KG1 (cell line): Measurements from ENCODE around the gene GLYR1.
"Not testable (repeated sequence)": the region's sequence is repeated elsewhere in the genome, so short reads cannot be mapped to it uniquely, and the experiment has no call there.

Experiments
- DNase-seq: peaks from one replicate; lab custom pipeline; 2025; lab: John Stamatoyannopoulos, UW

GLYR1 gene

GRCh38 chr16:4787627-4788482 is 59.2 kb downstream of the GLYR1 start, which contains the start of gene SEPTIN12:
SEPTIN12 (minus strand) TSS chr16:4788345; CDS start chr16:4787645, 700 bp downstream.
- no peak for DNase-seq

GRCh38 chr16:4787068-4787467 is 60.0 kb downstream of the GLYR1 start:
- DNase-seq, result no peak

GRCh38 chr16:4785758-4786433 is 61.2 kb downstream of the GLYR1 start:
- DNase-seq, result no peak

- DNase-seq, result not testable (repeated sequence)
These were observed 62.6 kb downstream of the GLYR1 start for GRCh38 chr16:4784444-4784987.

- no peak for DNase-seq
These were observed 63.1 kb downstream of the GLYR1 start for GRCh38 chr16:4783951-4784336.

- DNase-seq, result no peak
These were observed 63.7 kb downstream of the GLYR1 start for GRCh38 chr16:4783251-4783950.

- no peak for DNase-seq
These were observed 66.9 kb downstream of the GLYR1 start for GRCh38 chr16:4780235-4780634.

- DNase-seq, result no peak
These were observed 69.1 kb downstream of the GLYR1 start for GRCh38 chr16:4778050-4778392.

GRCh38 chr16:4777339-4778049 is 69.6 kb downstream of the GLYR1 start:
- no peak for DNase-seq

GRCh38 chr16:4776141-4776705 is 70.9 kb downstream of the GLYR1 start:
- no peak for DNase-seq

GRCh38 chr16:4775005-4775404 is 72.1 kb downstream of the GLYR1 start:
- no peak for DNase-seq

- DNase-seq, result no peak
These were observed 74.7 kb downstream of the GLYR1 start for GRCh38 chr16:4772351-4772750.

GRCh38 chr16:4771646-4772045 is 75.4 kb downstream of the GLYR1 start:
- no peak for DNase-seq

- DNase-seq, result no peak
These were observed 77.8 kb downstream of the GLYR1 start for GRCh38 chr16:4769306-4769638.

GRCh38 chr16:4768549-4769305 is 78.4 kb downstream of the GLYR1 start:
- DNase-seq, result no peak

GRCh38 chr16:4767872-4768548 is 79.1 kb downstream of the GLYR1 start:
- DNase-seq, result no peak

- peak; percentile 94 for DNase-seq
These were observed 80.0 kb downstream of the GLYR1 start, which contains the start of gene ZNF500 for GRCh38 chr16:4766875-4767628. ZNF500 (minus strand) TSS chr16:4767162; CDS start chr16:4765978, 1,184 bp downstream.

GRCh38 chr16:4765511-4766474 is 81.3 kb downstream of the GLYR1 start:
- DNase-seq, result no peak
